Nephron (organoid): Measurements from ENCODE around the gene RGS6.

ENCODE experiments used
- H3K27ac Mint-ChIP-seq, 3 experiments: 2 replicates each; pipeline ENCODE4 v1.8.0; 2020; ENCODE audit warnings: mixed read lengths in 3 of 3, mild to moderate bottlenecking in 2 of 3, moderate library complexity in 1 of 3
- H3K27me3 Mint-ChIP-seq: 2 replicates; pipeline ENCODE4 v1.8.0; 2021; ENCODE audit warnings: low read depth, mild to moderate bottlenecking, moderate library complexity, mixed read lengths
- H3K36me3 Mint-ChIP-seq: 2 replicates; pipeline ENCODE4 v1.8.0; 2020; ENCODE audit warnings: low read depth, mixed read lengths
- H3K4me1 Mint-ChIP-seq: 2 replicates; pipeline ENCODE4 v1.8.0; 2020; ENCODE audit warnings: mixed read lengths
- H3K4me3 Mint-ChIP-seq, 3 experiments: 2 replicates each; pipeline ENCODE4 v1.8.0; 2020; ENCODE audit warnings: mild to moderate bottlenecking in 3 of 3, mixed read lengths in 3 of 3, moderate library complexity in 2 of 3
- H3K9me3 Mint-ChIP-seq: 2 replicates; pipeline ENCODE4 v1.8.0; 2020; ENCODE audit warnings: mixed read lengths
- TF ChIP-seq, protein P1 (sequence below), 3 experiments: fragments of 200-600 bp; sonication (generic); IDR thresholded peaks; one replicate each; pipeline ENCODE4 v1.5.0; 2021; ENCODE audit warnings: antibody characterized with exemption in 3 of 3; ENCODE audit not compliant: unreplicated experiment in 3 of 3

RGS6 gene

DNA sequence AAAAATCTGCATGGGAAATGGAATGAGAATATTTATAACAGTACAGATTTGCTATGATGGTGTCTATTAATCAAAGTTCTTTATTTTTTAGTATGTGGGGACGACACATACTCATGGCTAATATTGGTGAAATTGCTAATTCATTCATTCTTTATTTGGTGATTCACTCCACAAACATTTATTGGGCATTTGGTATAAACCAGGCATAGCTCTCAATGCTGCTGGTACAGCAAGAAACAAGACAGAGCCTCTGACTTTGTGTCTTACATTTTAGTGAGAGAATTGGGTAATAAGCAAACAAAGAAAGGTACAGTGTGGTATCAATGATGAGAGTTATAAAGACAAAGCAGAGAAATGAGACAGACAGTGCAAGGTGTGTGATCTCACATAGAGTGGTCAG, 129.5 kb downstream of the RGS6 start:
- peaks cover 4% of the 10 kb centered on the region for H3K27me3 Mint-ChIP-seq
- H3K9me3 Mint-ChIP-seq: no peaks in the 10 kb centered on the region
- H3K4me3 Mint-ChIP-seq: no peak overlapping the region
- TF ChIP-seq, protein P1, sequence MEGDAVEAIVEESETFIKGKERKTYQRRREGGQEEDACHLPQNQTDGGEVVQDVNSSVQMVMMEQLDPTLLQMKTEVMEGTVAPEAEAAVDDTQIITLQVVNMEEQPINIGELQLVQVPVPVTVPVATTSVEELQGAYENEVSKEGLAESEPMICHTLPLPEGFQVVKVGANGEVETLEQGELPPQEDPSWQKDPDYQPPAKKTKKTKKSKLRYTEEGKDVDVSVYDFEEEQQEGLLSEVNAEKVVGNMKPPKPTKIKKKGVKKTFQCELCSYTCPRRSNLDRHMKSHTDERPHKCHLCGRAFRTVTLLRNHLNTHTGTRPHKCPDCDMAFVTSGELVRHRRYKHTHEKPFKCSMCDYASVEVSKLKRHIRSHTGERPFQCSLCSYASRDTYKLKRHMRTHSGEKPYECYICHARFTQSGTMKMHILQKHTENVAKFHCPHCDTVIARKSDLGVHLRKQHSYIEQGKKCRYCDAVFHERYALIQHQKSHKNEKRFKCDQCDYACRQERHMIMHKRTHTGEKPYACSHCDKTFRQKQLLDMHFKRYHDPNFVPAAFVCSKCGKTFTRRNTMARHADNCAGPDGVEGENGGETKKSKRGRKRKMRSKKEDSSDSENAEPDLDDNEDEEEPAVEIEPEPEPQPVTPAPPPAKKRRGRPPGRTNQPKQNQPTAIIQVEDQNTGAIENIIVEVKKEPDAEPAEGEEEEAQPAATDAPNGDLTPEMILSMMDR (IDR thresholded peaks at IDR 0.05; ENCODE audit: unreplicated experiment in 3 of 3): no peak
- no peak overlapping the region for H3K27ac Mint-ChIP-seq
- H3K36me3 Mint-ChIP-seq: no peaks in the 10 kb centered on the region
- peaks cover 4% of the 10 kb centered on the region for H3K4me1 Mint-ChIP-seq

DNA sequence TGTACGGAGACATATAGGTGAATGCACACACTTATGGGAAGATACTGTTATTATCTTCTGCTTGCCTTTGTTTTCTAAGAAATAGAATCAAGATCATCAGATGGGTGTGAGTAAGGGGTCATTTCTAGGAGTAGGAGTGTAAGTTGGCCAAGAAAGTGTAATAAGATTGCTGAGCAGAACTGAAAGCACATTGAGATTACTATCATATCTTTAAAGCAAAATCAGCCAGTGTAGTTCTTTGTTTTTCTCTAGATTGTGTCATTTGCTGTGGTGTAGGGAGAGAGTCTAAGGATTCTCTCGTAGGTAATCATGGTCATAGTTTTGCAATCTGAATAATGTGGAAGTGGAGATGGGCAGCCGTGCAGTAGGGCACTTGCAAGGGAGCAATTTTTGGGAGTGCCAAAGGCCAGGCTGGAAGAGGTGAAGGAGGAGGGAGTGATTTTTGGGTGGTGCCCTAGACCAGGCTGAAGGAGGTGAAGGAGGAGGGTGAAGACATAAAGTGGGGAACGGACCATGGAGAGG, 131.6 kb downstream of the RGS6 start:
- H3K27me3 Mint-ChIP-seq: peaks cover 4% of the 10 kb centered on the region
- TF ChIP-seq, protein P1 (IDR thresholded peaks at IDR 0.05; ENCODE audit: unreplicated experiment in 3 of 3): no peak
- no peaks in the 10 kb centered on the region for H3K36me3 Mint-ChIP-seq
- no peak overlapping the region for H3K27ac Mint-ChIP-seq
- no peak overlapping the region for H3K4me3 Mint-ChIP-seq
- H3K4me1 Mint-ChIP-seq: peaks cover 4% of the 10 kb centered on the region
- no peaks in the 10 kb centered on the region for H3K9me3 Mint-ChIP-seq

DNA sequence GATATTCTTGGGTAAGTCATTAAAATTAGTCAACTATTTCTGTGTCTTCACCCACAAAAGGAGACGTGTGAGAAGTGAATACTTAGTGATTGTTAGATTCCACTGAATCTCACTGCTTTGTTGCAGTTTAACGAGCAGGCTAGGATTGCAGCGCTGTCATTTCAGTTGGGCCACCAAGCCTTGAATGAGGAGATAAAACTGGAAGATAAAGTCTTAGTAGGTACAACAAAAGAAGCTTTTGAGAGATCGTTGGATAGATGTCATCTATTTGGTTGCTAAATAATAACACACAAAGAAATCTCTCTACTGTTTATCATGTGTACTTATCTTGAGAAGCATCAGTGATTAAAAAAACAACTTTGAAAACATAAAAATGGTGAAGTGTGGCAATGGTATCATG, 132.3 kb downstream of the RGS6 start:
- TF ChIP-seq, protein P1 (IDR thresholded peaks at IDR 0.05; ENCODE audit: unreplicated experiment in 3 of 3): no peak

DNA sequence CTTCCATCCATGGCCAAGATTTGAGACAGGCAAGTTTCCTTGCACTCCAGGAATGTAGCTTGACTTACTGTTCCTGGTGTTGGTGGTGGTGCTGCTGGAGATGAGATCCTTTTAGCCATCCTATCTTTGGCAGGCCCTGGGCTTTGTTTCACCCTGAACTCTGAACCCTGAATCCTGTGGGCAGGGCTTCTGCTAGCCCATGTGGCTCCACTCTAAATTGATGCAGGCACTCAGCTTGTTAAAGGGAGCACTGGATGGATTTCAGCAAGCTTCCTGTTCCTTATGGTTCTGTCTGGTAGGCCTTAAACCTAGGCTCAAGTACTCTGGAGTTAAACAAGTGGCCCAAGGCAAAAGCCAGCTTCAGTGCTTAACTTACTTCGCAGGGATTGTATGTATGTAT, 138.2 kb downstream of the RGS6 start:
- no peaks in the 10 kb centered on the region for H3K36me3 Mint-ChIP-seq
- TF ChIP-seq, protein P1 (IDR thresholded peaks at IDR 0.05; ENCODE audit: unreplicated experiment in 3 of 3): no peak
- no peak overlapping the region for H3K27ac Mint-ChIP-seq
- H3K4me1 Mint-ChIP-seq: no peaks in the 10 kb centered on the region
- no peaks in the 10 kb centered on the region for H3K9me3 Mint-ChIP-seq
- no peak overlapping the region for H3K4me3 Mint-ChIP-seq
- no peaks in the 10 kb centered on the region for H3K27me3 Mint-ChIP-seq

More for the DNA sequence above, 132.3 kb downstream of the RGS6 start:
- Mint-ChIP-seq H3K27ac (no peak overlapping the region), H3K9me3 (no peaks in the 10 kb centered on the region), H3K36me3 (no peaks in the 10 kb centered on the region), H3K27me3 (peaks cover 4% of the 10 kb centered on the region), H3K4me1 (peaks cover 4% of the 10 kb centered on the region), H3K4me3 (no peak overlapping the region)

DNA sequence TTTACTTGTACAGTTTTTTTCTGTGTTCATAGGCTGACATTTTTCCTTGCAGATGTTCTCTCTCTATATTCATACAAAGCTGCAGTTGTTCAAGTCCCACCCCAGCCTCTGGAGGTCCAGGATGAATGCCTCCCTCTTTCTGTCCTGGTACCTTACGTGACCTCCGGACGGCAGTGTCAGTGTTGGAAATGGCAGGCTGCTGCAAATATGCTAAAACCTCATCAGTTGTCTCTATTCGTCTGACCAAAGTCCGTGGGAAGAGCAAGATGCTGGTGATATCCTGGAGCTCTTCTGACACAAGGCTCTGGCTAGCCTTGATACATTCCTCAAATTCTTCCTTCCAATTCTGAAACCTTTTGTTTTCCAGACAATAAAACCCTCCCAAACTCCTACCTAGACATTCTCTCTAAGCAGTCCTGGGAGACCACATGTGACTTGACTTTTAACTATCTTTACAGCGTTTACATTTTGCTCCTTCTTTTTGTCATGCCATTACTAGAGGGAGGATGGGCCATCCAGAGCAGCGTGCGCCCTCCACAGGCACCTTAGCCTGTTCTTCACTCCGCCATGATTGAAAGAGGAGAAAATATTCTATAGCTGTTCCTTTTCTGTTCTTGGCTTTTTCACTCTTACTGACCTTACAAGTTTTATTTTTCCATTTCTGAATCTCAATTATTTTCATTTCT, 143.6 kb downstream of the RGS6 start:
- no peak overlapping the region for H3K27ac Mint-ChIP-seq
- H3K4me1 Mint-ChIP-seq: no peaks in the 10 kb centered on the region
- no peak overlapping the region for H3K4me3 Mint-ChIP-seq
- no peaks in the 10 kb centered on the region for H3K27me3 Mint-ChIP-seq
- TF ChIP-seq, protein P1 (IDR thresholded peaks at IDR 0.05; ENCODE audit: unreplicated experiment in 3 of 3): no peak
- peaks cover 10% of the 10 kb centered on the region for H3K9me3 Mint-ChIP-seq
- H3K36me3 Mint-ChIP-seq: no peaks in the 10 kb centered on the region

DNA sequence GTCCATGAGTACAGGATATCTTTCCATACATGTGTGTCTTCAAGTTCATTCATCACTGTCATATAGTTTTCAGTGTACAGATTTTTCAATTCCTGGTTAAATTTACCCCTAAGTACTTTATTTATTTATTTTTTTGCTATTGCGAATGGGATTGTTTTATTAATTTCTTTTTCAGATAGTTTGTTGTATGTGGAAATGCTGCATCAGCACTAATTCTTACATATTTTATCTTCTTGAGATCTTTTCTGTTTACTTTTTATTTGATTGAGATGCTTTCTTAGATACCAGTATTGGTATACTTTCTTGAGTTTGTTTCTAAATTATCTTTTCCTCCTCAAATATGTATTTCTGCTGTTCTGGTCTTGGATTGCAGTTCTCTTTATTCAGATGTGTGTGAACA, 148.9 kb downstream of the RGS6 start:
- no peaks in the 10 kb centered on the region for H3K36me3 Mint-ChIP-seq
- no peaks in the 10 kb centered on the region for H3K4me1 Mint-ChIP-seq
- TF ChIP-seq, protein P1 (IDR thresholded peaks at IDR 0.05; ENCODE audit: unreplicated experiment in 3 of 3): no peak
- H3K27ac Mint-ChIP-seq: no peak overlapping the region
- H3K4me3 Mint-ChIP-seq: no peak overlapping the region
- H3K27me3 Mint-ChIP-seq: peaks cover 3% of the 10 kb centered on the region
- H3K9me3 Mint-ChIP-seq: peaks cover 10% of the 10 kb centered on the region
